Large intestine (tissue), 3 donors: ENCODE data around the gene KAT6B. TPM values are rescaled to one million over a fixed set of nuclear protein-coding genes. Genes with fewer than 3 reads are reported as not detected.

Experiments
- DNase-seq, 2 donors: peaks; one replicate each; pipeline versions ENCODE4 v3.0.0 to v3.0.0-alpha.2; 2013
- H3K27ac ChIP-seq: one replicate; pipeline ENCODE4 v1.5.1; 2013; ENCODE audit warnings: low read length
- H3K27me3 ChIP-seq: 2 replicates; pipeline ENCODE4 v1.6.1; 2013; ENCODE audit warnings: low read length; ENCODE audit not compliant: control insufficient read depth, insufficient read depth
- H3K36me3 ChIP-seq: 2 replicates; pipeline ENCODE4 v1.6.1; 2013; ENCODE audit warnings: low read length; ENCODE audit not compliant: control insufficient read depth, insufficient read depth
- H3K4me1 ChIP-seq: one replicate; pipeline ENCODE4 v1.6.1; 2013; ENCODE audit warnings: low read length; ENCODE audit not compliant: control insufficient read depth, insufficient read depth
- H3K4me3 ChIP-seq: one replicate; pipeline ENCODE4 v1.5.1; 2013; ENCODE audit warnings: low read length
- H3K9me3 ChIP-seq: one replicate; pipeline ENCODE4 v1.6.1; 2013; ENCODE audit warnings: mild to moderate bottlenecking, low read depth, low read length, moderate library complexity; ENCODE audit not compliant: control insufficient read depth
- WGBS: methylation state at CpG from one replicate; pipeline ENCODE4 v1.1.5; 2013; ENCODE audit warnings: low lambda C conversion rate; ENCODE audit not compliant: insufficient coverage; 5-methylcytosine and 5-hydroxymethylcytosine counted together
- polyA plus RNA-seq: library from polyadenylated mRNA; unstranded; fragments of 120-200 nt; gene quantifications from one replicate; pipeline ENCODE4 v1.2.1, GENCODE V29; 2013

KAT6B gene
- polyA plus RNA-seq, 1 donor: 16.4 TPM

GRCh38 chr10:74977913-74978847 is 151.8 kb downstream of the KAT6B start:
- WGBS: 100% methylated on average over 2 of the region's 8 CpGs
- Histone ChIP-seq H3K4me1 (no peaks in the 10 kb centered on the region), H3K9me3 (no peaks in the 10 kb centered on the region), H3K4me3 (no peak overlapping the region), H3K27me3 (no peaks in the 10 kb centered on the region), H3K27ac (no peak overlapping the region), H3K36me3 (peaks cover 31% of the 10 kb centered on the region)
- DNase-seq: no peak

GRCh38 chr10:74981831-74982633 is 155.6 kb downstream of the KAT6B start:
- Histone ChIP-seq H3K36me3 (peaks cover 26% of the 10 kb centered on the region), H3K9me3 (no peaks in the 10 kb centered on the region), H3K4me3 (no peak overlapping the region), H3K4me1 (no peaks in the 10 kb centered on the region), H3K27ac (no peak overlapping the region), H3K27me3 (no peaks in the 10 kb centered on the region)
- WGBS: 90% methylated on average over 3 of the region's 5 CpGs
- no peak for DNase-seq

- peaks cover 30% of the 10 kb centered on the region for H3K36me3 ChIP-seq
- H3K9me3 ChIP-seq: no peaks in the 10 kb centered on the region
- no peaks in the 10 kb centered on the region for H3K27me3 ChIP-seq
- no peak overlapping the region for H3K4me3 ChIP-seq
- no peak overlapping the region for H3K27ac ChIP-seq
- WGBS: no CpG with 5 or more reads among the region's 2 CpGs
- no peaks in the 10 kb centered on the region for H3K4me1 ChIP-seq
- DNase-seq: no peak
Measured at GRCh38 chr10:74982634-74982982, 156.2 kb downstream of the KAT6B start.

GRCh38 chr10:74983383-74983782 is 157.0 kb downstream of the KAT6B start:
- Histone ChIP-seq H3K4me3 (no peak overlapping the region), H3K4me1 (no peaks in the 10 kb centered on the region), H3K27ac (no peak overlapping the region), H3K36me3 (peaks cover 26% of the 10 kb centered on the region), H3K9me3 (no peaks in the 10 kb centered on the region), H3K27me3 (no peaks in the 10 kb centered on the region)
- no peak for DNase-seq
- WGBS: no CpG with 5 or more reads among the region's 2 CpGs

- H3K27ac ChIP-seq: peak overlapping the region; percentile 9
Measured at GRCh38 chr10:74987339-74988053, 161.1 kb downstream of the KAT6B start.

GRCh38 chr10:74988054-74988775 is 161.8 kb downstream of the KAT6B start:
- no peak overlapping the region for H3K4me3 ChIP-seq
- no peaks in the 10 kb centered on the region for H3K9me3 ChIP-seq
- no peak overlapping the region for H3K27ac ChIP-seq
- no peak for DNase-seq
- no peaks in the 10 kb centered on the region for H3K4me1 ChIP-seq
- H3K36me3 ChIP-seq: peaks cover 14% of the 10 kb centered on the region
- WGBS: 86% methylated on average over 1 of the region's 2 CpGs
- H3K27me3 ChIP-seq: no peaks in the 10 kb centered on the region

More at GRCh38 chr10:74987339-74988053, 161.1 kb downstream of the KAT6B start:
- H3K9me3 ChIP-seq: no peaks in the 10 kb centered on the region
- peak; percentile 22 to 63 for DNase-seq
- no peak overlapping the region for H3K4me3 ChIP-seq
- 80% methylated on average over 1 of the region's 4 CpGs for WGBS
- peaks cover 18% of the 10 kb centered on the region for H3K36me3 ChIP-seq
- H3K4me1 ChIP-seq: no peaks in the 10 kb centered on the region
- H3K27me3 ChIP-seq: no peaks in the 10 kb centered on the region

GRCh38 chr10:74988832-74989561 is 162.6 kb downstream of the KAT6B start:
- H3K27me3 ChIP-seq: no peaks in the 10 kb centered on the region
- DNase-seq: no peak
- H3K36me3 ChIP-seq: peaks cover 12% of the 10 kb centered on the region
- no peaks in the 10 kb centered on the region for H3K9me3 ChIP-seq
- H3K27ac ChIP-seq: no peak overlapping the region
- WGBS: 40% methylated on average over 1 of the region's 5 CpGs
- H3K4me3 ChIP-seq: no peak overlapping the region
- H3K4me1 ChIP-seq: no peaks in the 10 kb centered on the region

- no peak overlapping the region for H3K4me3 ChIP-seq
- H3K27me3 ChIP-seq: no peaks in the 10 kb centered on the region
- DNase-seq: peak in 1 of 2 donors; percentile 38
- H3K9me3 ChIP-seq: no peaks in the 10 kb centered on the region
- no peaks in the 10 kb centered on the region for H3K4me1 ChIP-seq
- no peak overlapping the region for H3K27ac ChIP-seq
- H3K36me3 ChIP-seq: peaks cover 12% of the 10 kb centered on the region
Measured at GRCh38 chr10:74991435-74991834, 165.0 kb downstream of the KAT6B start.

GRCh38 chr10:74992068-74992467 is 165.7 kb downstream of the KAT6B start:
- Histone ChIP-seq H3K4me1 (no peaks in the 10 kb centered on the region), H3K27ac (no peak overlapping the region), H3K4me3 (no peak overlapping the region), H3K36me3 (peaks cover 11% of the 10 kb centered on the region), H3K9me3 (no peaks in the 10 kb centered on the region), H3K27me3 (no peaks in the 10 kb centered on the region)
- DNase-seq: no peak
- no CpG with 5 or more reads among the region's 3 CpGs for WGBS
